GM12875 (cell line): ENCODE measurements around the gene JAK3.

ENCODE experiments used
- H3K4me3 ChIP-seq: one replicate; pipeline ENCODE4 v1.5.1; 2011; ENCODE audit warnings: low read depth, low read length, control low read depth
- CTCF ChIP-seq: IDR thresholded peaks from 2 replicates; pipeline ENCODE4 v1.5.1; 2011; ENCODE audit warnings: low read depth, mild to moderate bottlenecking, control low read depth, inconsistent platforms, low read length, moderate library complexity, borderline replicate concordance; ENCODE audit not compliant: insufficient read depth

JAK3 gene

GRCh38 chr19:17871878-17872250 is 24.1 kb upstream of the JAK3 start, which contains the start of gene SLC5A5:
Gene SLC5A5 (plus strand): TSS chr19:17871945. CDS start chr19:17872320, 375 bp downstream.
- H3K4me3 ChIP-seq: no peak within 1 kb of the TSS

GRCh38 chr19:17871032-17871877 is 23.5 kb upstream of the JAK3 start:
- no peak overlapping the region for H3K4me3 ChIP-seq
- no peak for TF ChIP-seq CTCF

More at GRCh38 chr19:17871878-17872250, 24.1 kb upstream of the JAK3 start, which contains the start of gene SLC5A5:
- TF ChIP-seq CTCF: no peak

GRCh38 chr19:17869114-17869608 is 21.4 kb upstream of the JAK3 start:
- TF ChIP-seq CTCF: no peak
- H3K4me3 ChIP-seq: no peak overlapping the region

GRCh38 chr19:17868669-17869068 is 20.9 kb upstream of the JAK3 start:
- TF ChIP-seq CTCF: no peak
- no peak overlapping the region for H3K4me3 ChIP-seq

GRCh38 chr19:17866964-17867486 is 19.2 kb upstream of the JAK3 start:
- TF ChIP-seq CTCF: no peak
- H3K4me3 ChIP-seq: no peak overlapping the region

GRCh38 chr19:17866312-17866963 is 18.7 kb upstream of the JAK3 start:
- TF ChIP-seq CTCF: no peak
- H3K4me3 ChIP-seq: no peak overlapping the region
